AG09309 (cell line): ENCODE results near the gene GPC3.
"Not testable (repeated sequence)": the region's sequence is repeated elsewhere in the genome, so short reads cannot be mapped to it uniquely, and the experiment has no call there.

Experiments used
- DNase-seq: peaks from one replicate; pipeline ENCODE4 v3.0.0-alpha.2; 2010; ENCODE audit warnings: low read depth
- H3K4me3 ChIP-seq: 2 replicates; pipeline ENCODE4 v1.5.1; 2011; ENCODE audit warnings: mild to moderate bottlenecking, low read depth, low read length, moderate library complexity; ENCODE audit not compliant: control insufficient read depth
- TF ChIP-seq, protein P1 (sequence below): IDR thresholded peaks from 2 replicates; pipeline ENCODE4 v1.5.1; 2011; ENCODE audit warnings: mild to moderate bottlenecking, low read depth, low read length, inconsistent platforms; ENCODE audit not compliant: insufficient read depth, control insufficient read depth; ENCODE audit errors: missing control alignments

GPC3 gene

DNA sequence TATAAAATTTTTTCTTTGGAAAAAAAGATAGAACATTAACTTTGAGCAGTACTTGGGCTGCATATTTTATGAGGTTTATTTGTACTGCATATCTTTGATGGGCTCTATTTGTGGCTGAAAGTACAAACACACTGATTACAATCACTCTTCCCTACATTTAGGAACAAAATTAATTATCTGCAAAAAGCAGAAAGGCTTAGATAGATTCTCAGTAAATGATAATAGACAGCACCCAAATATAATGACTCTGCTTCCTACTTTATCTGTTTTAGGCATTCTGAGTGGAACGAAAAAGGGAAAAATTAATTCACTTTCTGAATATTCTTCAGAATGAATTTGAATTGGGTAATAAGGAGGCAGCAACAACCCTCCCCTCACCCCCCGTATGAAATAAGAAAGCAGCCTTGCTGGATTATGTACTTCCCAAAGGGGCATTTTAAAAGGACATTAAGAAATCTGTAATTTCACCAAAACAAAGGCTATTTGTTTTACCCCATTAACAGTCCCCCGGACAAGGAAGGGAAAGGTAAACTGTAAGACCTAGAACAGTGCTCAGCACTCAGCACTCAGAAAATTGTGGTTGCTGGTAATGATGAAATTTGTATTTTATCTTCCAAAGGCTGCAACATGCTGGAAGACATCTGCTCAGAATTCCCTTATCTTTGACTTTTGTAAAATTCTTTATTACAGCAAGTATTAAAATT, 242.6 kb downstream of the GPC3 start:
- H3K4me3 ChIP-seq = no peak overlapping the region
- no peak for DNase-seq
- TF ChIP-seq, protein P1, sequence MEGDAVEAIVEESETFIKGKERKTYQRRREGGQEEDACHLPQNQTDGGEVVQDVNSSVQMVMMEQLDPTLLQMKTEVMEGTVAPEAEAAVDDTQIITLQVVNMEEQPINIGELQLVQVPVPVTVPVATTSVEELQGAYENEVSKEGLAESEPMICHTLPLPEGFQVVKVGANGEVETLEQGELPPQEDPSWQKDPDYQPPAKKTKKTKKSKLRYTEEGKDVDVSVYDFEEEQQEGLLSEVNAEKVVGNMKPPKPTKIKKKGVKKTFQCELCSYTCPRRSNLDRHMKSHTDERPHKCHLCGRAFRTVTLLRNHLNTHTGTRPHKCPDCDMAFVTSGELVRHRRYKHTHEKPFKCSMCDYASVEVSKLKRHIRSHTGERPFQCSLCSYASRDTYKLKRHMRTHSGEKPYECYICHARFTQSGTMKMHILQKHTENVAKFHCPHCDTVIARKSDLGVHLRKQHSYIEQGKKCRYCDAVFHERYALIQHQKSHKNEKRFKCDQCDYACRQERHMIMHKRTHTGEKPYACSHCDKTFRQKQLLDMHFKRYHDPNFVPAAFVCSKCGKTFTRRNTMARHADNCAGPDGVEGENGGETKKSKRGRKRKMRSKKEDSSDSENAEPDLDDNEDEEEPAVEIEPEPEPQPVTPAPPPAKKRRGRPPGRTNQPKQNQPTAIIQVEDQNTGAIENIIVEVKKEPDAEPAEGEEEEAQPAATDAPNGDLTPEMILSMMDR = no peak

DNA sequence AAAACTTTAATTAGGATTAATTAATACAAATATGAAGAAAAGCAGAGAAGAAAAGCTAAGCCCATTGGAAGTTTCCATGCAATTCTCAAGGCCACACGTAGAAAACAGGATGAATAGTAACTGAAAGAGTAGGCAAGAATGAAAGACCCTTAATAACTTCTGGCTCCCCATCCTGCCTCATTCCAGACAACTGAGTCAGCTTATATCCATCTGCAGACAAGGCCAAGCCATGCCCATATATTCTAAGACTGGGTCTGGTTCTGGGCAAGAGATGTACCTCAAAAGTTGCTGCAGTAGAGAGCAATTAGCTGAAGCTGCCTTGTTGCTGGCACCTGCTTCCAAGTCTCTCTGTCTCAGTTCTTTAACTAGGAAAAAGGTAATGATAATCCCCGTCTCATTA, 244.1 kb downstream of the GPC3 start:
- TF ChIP-seq, protein P1 = no peak
- no peak overlapping the region for H3K4me3 ChIP-seq
- DNase-seq = no peak

DNA sequence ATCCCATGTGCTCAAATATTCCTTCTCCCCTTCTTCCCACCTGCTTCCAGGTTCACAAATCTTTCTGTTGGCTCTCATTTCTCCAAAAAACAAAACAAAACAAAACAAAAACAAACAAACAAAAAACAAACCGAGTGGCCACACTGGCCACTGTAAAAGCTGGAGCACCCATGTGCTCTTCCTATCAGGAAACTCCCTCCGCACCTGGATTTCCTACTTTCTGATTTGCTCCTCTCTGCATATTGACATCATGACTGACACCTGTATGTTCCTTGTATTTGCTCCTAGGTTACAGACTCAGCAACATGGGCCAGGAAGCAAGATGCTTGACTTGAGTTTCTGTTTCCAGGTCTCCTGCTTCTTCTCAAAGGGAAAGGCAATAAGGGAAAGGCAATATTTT, 258.8 kb downstream of the GPC3 start:
- TF ChIP-seq, protein P1 = no peak
- no peak for DNase-seq
- no peak overlapping the region for H3K4me3 ChIP-seq

DNA sequence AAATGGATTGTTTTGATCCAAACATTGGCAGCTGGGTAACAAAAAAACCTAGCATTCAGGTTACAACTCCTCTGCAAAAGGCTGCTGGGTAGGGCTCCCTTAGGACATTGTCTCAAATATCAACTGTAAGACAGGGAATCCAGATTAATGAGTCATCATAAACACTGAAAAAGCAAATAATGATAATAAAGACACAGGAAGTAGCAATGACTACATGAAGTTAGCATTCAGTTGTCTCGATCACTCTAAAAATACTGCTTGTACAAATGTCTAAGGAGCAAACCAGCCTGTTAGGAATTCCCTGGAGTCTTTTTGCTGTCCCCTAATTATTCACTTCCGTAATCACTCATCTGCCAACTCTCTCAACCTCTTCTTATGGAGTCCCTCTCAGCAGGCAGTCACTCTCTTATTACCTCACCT, 259.2 kb downstream of the GPC3 start:
- peak; percentile 0 for DNase-seq
- H3K4me3 ChIP-seq = no peak overlapping the region
- TF ChIP-seq, protein P1 = no peak

DNA sequence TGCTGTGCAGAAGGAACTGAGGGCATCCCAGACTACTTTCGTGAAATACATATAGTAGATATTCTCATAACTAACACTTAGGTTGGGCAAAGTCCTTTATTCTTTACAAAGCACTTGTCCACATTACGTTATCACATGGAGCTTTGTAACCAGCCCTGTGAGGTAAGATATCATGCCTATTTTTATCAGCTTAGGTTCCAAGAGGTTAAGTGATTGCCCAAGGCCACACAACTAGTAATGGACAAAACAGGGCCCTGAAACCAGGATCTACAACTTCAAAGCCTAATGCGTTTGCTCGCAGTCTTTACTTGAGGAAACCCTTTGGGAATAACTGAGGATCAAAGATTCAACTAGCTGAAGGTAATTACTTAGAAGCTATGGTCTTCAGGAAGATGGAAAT, 261.5 kb downstream of the GPC3 start:
- TF ChIP-seq, protein P1 = no peak
- no peak overlapping the region for H3K4me3 ChIP-seq
- no peak for DNase-seq

DNA sequence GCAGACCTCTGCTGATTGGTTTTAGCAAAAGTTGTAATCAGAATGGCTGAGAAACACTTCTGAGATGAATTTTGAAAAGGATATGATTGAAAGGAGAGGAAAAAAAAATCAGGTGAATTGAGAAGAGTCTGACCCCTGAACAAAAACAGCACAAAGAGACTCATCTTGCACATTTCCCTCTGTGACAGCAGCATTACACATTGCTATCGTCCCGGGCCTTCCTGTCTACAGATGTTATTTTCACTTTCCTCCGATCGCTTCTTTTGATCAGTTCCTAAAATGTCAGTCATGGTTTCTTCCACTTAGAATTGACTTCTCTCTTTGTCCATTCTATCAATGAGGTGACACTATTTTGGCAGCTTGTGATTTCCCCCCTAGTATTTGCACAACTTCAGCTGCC, 262.6 kb downstream of the GPC3 start:
- TF ChIP-seq, protein P1 = no peak

DNA sequence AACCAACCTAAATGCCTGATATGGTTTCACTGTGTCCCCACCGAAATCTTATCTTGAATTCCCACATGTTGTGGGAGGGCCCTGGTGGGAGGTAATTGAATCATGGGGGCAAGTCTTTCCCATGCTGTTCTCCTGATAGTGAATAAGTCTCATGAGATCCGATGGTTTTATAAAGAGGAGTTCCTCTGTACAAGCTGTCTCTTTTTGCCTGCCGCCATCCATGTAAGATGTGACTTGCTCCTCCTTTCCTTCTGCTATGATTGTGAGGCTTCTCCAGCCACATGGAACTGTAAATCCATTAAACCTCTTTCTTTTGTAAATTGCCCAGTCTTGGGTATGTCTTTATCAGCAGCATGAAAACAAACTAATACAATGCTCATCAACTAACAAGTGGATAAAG, 265.1 kb downstream of the GPC3 start:
- not testable (repeated sequence) for DNase-seq, H3K4me3 ChIP-seq

More for the DNA sequence above, 262.6 kb downstream of the GPC3 start:
- H3K4me3 ChIP-seq = no peak overlapping the region
- DNase-seq = no peak
